Transverse colon (tissue), 4 donors: ENCODE measurements around the gene ABHD6. TPM values are rescaled to one million over a fixed set of nuclear protein-coding genes. Genes with fewer than 3 reads are reported as not detected.

Source experiments
- DNase-seq: peaks from one replicate; pipeline ENCODE4 v3.0.0-alpha.2; 2019
- H3K27ac ChIP-seq, 4 donors: fragments of 200-600 bp; sonication (generic); 2 replicates each; pipeline ENCODE4 v1.5.1; 2016 to 2018; ENCODE audit warnings: inconsistent platforms in 4 of 4
- H3K27me3 ChIP-seq: fragments of 200-600 bp; sonication (generic); 2 replicates; pipeline ENCODE4 v1.5.1; 2017; ENCODE audit warnings: inconsistent platforms
- H3K36me3 ChIP-seq, 4 donors: fragments of 200-600 bp; sonication (generic); 2 replicates each; pipeline ENCODE4 v1.5.1; 2017 to 2019; ENCODE audit warnings: inconsistent platforms in 4 of 4
- H3K4me1 ChIP-seq, 4 donors: fragments of 200-600 bp; sonication (generic); 2 replicates each; pipeline ENCODE4 v1.5.1; 2017 to 2020; ENCODE audit warnings: inconsistent platforms in 4 of 4
- H3K4me3 ChIP-seq, 4 donors: fragments of 200-600 bp; sonication (generic); 1 replicate in 1 of 4; 2 replicates in 3 of 4; pipeline versions ENCODE4 v1.5.1 to v1.6.1; 2017 to 2019; ENCODE audit warnings: inconsistent platforms in 4 of 4
- H3K9me3 ChIP-seq, 2 donors: fragments of 200-600 bp; sonication (generic); 2 replicates each; pipeline ENCODE4 v1.5.1; 2017 to 2019; ENCODE audit warnings: inconsistent platforms in 2 of 2
- EP300 ChIP-seq: sonication (generic); formaldehyde crosslinking; IDR thresholded peaks from one replicate; pipeline ENCODE4 v1.6.1; 2017; ENCODE audit warnings: antibody characterized with exemption, low read depth
- POLR2A ChIP-seq: fragments of 450-650 bp; IDR thresholded peaks from one replicate; pipeline ENCODE4 v1.6.1; 2016; ENCODE audit warnings: antibody characterized with exemption, mild to moderate bottlenecking, moderate library complexity
- POLR2AphosphoS5 ChIP-seq, 3 donors: sonication (generic); formaldehyde crosslinking; IDR thresholded peaks; one replicate each; pipeline ENCODE4 v1.6.1; 2016; ENCODE audit warnings: antibody characterized with exemption in 3 of 3
- WGBS, 2 donors: methylation state at CpG; one replicate each; pipeline ENCODE4 v1.1.5; 2018; ENCODE audit warnings: low coverage in 1 of 2; 5-methylcytosine and 5-hydroxymethylcytosine counted together
- in situ Hi-C, 4 donors: fragments of 200-750 bp; cut with MboI; loops; one replicate each; pipeline versions ENCODE4 v1.15.0 to v1.15.1; 2017; ENCODE audit warnings: low sequenced_read_pairs in 3 of 4, low pct_ligation_motif_present in 1 of 4, low pct_unique_long_range_greater_than_20kb in 1 of 4
- intact Hi-C: fragments of 100-400 bp; cut with DNase I; formaldehyde crosslinking; loops from one replicate; pipeline ENCODE4 v1.15.1; 2023; ENCODE audit warnings: low total_unique reads
- small RNA-seq, 4 donors: library from RNA; depleted of rRNA; stranded (forward); fragments of <200 nt; gene quantifications; one replicate each; pipeline ENCODE3, GENCODE V24; 2016
- total RNA-seq, 4 donors: library from RNA; depleted of rRNA; stranded (reverse); fragments of >200 nt; gene quantifications; one replicate each; pipeline ENCODE4 v1.1.0, GENCODE V29; 2016
- TF ChIP-seq, protein P1 (sequence below), 5 experiments: fragments of 200-600 bp in 3 of 5; fragments of 450-650 bp in 2 of 5; sonication (generic) in 3 of 5; IDR thresholded peaks; 1 replicate in 2 of 5; 2 replicates in 3 of 5; pipeline ENCODE4 v1.5.1; 2016 to 2017; ENCODE audit warnings: antibody characterized with exemption in 5 of 5, inconsistent platforms in 3 of 5, mild to moderate bottlenecking in 2 of 5, moderate library complexity in 1 of 5

The ABHD6 gene
- total RNA-seq, 4 donors from 2014 or later = 5.2 to 68.1 (median 32.0) TPM

DNA sequence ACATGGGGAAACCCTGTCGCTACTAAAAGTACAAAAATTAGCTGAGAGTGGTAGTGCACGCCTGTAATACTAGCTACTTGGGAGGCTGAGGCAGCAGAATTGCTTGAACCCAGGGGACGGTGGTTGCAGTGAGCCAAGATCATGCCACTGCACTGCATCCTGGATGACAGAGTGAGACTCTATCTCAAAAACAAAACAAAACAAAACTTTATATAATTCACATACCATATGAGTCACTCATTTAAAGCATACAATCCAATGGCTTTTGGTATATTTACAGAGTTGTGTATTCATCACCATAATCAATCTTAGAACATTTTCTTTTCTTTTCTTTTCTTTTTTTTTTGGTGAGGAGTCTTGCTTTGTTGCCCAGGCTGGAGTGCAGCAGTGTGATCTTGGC lies 103.8 kb downstream of the ABHD6 start:
- in situ Hi-C loops (no loop called here), intact Hi-C loops (no loop called here)
- no peak for TF ChIP-seq EP300
- TF ChIP-seq, protein P1, sequence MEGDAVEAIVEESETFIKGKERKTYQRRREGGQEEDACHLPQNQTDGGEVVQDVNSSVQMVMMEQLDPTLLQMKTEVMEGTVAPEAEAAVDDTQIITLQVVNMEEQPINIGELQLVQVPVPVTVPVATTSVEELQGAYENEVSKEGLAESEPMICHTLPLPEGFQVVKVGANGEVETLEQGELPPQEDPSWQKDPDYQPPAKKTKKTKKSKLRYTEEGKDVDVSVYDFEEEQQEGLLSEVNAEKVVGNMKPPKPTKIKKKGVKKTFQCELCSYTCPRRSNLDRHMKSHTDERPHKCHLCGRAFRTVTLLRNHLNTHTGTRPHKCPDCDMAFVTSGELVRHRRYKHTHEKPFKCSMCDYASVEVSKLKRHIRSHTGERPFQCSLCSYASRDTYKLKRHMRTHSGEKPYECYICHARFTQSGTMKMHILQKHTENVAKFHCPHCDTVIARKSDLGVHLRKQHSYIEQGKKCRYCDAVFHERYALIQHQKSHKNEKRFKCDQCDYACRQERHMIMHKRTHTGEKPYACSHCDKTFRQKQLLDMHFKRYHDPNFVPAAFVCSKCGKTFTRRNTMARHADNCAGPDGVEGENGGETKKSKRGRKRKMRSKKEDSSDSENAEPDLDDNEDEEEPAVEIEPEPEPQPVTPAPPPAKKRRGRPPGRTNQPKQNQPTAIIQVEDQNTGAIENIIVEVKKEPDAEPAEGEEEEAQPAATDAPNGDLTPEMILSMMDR (IDR thresholded peaks at IDR 0.05) = no peak
- TF ChIP-seq POLR2A = no peak
- TF ChIP-seq POLR2AphosphoS5 (IDR thresholded peaks at IDR 0.05) = no peak
- H3K36me3 ChIP-seq = no peaks in the 10 kb centered on the region
- 82% methylated on average over 3 of the region's 3 CpGs; no CpG with 5 or more reads in 1 of the 2 donors for whole genome bisulfite sequencing, 2 donors
- no peaks in the 10 kb centered on the region for H3K9me3 ChIP-seq
- H3K27me3 ChIP-seq = no peaks in the 10 kb centered on the region
- H3K27ac ChIP-seq = no peak overlapping the region
- H3K4me1 ChIP-seq = peaks cover 0 to 20% (median 4%) of the 10 kb centered on the region in 4 donors
- no peak for DNase-seq
- no peak overlapping the region for H3K4me3 ChIP-seq

DNA sequence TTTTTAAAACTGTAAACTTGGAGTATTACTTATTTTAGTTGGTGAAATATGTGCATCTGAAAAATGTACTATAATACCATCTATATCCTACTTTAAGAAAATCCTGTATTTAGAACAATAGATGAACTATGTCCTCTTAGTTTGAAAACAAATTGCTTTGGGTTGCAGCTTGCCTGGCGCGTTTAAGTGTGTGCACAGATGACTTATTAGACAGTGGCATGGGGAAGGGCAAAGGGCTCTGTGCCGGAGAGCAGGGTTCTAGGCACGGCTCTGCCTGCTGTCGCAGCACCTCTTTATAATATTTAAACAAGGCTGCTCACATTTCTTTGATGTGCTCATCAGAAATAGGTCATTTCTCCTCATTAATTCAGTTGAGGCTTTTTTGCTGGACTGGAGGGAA lies 105.1 kb downstream of the ABHD6 start:
- 45 to 57% methylated on average over 5 of the region's 5 CpGs for WGBS, 2 donors

More for the DNA sequence above, 105.1 kb downstream of the ABHD6 start:
- no peaks in the 10 kb centered on the region for H3K36me3 ChIP-seq
- no peaks in the 10 kb centered on the region for H3K9me3 ChIP-seq
- H3K4me1 ChIP-seq = peaks cover 0 to 14% (median 2%) of the 10 kb centered on the region in 4 donors
- no peak for DNase-seq
- TF ChIP-seq, protein P1 (IDR thresholded peaks at IDR 0.05) = no peak
- TF ChIP-seq EP300 (no peak), POLR2A (no peak), POLR2AphosphoS5 (IDR thresholded peaks at IDR 0.05) (no peak)
- in situ Hi-C loops (no loop called here), intact Hi-C loops (no loop called here)
- no peak overlapping the region for H3K27ac ChIP-seq
- H3K27me3 ChIP-seq = no peaks in the 10 kb centered on the region
- no peak overlapping the region for H3K4me3 ChIP-seq

Small RNAs within 50 kb of the gene (small RNA-seq; reads per million reads assigned to genes)
- gene AC098479.1 = 0 reads per million in 4 donors

Other genes starting within 250 kb of the ABHD6 start
- 100 to 1,000 TPM; 282 to 707 (median 563) TPM for gene FLNB, start 229.4 kb upstream of the ABHD6 start, total RNA-seq
- gene DNASE1L3, start 26.8 kb upstream of the ABHD6 start, total RNA-seq = 1 to 10 TPM; 1.9 to 6.8 (median 3.6) TPM
- gene RPP14, start 68.5 kb downstream of the ABHD6 start, total RNA-seq = 10 to 100 TPM in 3 of 4 donors, 1 to 10 TPM in 1; 9.2 to 25.1 (median 18.8) TPM
- 10 to 100 TPM in 3 of 4 donors, not detected in 1; 11.1 to 16.9 (median 16.7) TPM for gene HTD2, start 68.7 kb downstream of the ABHD6 start, total RNA-seq
- 10 to 100 TPM in 3 of 4 donors, 1 to 10 TPM in 1; 7.6 to 29.5 (median 16.6) TPM for gene PXK, start 95.1 kb downstream of the ABHD6 start, total RNA-seq
- 10 to 100 TPM; 22.7 to 99.7 (median 73.7) TPM for gene PDHB, start 196.0 kb downstream of the ABHD6 start, total RNA-seq